HFFc6 (cell line): ENCODE results near the gene CAPN14. TPM values are rescaled to one million over a fixed set of nuclear protein-coding genes. Genes with fewer than 3 reads are reported as not detected.

Experiments used
- DNase-seq: peaks from one replicate; pipeline ENCODE4 v3.0.0-alpha.2; 2018
- H3K27ac Mint-ChIP-seq: 2 replicates; pipeline ENCODE4 v1.8.0; 2020; ENCODE audit warnings: mild to moderate bottlenecking, mixed read lengths
- H3K27me3 Mint-ChIP-seq: 2 replicates; pipeline ENCODE4 v1.8.0; 2021; ENCODE audit warnings: mild to moderate bottlenecking, moderate library complexity, mixed read lengths; ENCODE audit not compliant: insufficient read depth
- H3K36me3 Mint-ChIP-seq: 2 replicates; pipeline ENCODE4 v1.8.0; 2021; ENCODE audit warnings: low read depth, mixed read lengths
- H3K4me1 Mint-ChIP-seq: 2 replicates; pipeline ENCODE4 v1.8.0; 2020; ENCODE audit warnings: low read depth, mixed read lengths
- H3K4me3 Mint-ChIP-seq: 2 replicates; pipeline ENCODE4 v1.8.0; 2020; ENCODE audit warnings: mild to moderate bottlenecking, moderate library complexity, mixed read lengths
- H3K9me3 Mint-ChIP-seq: 2 replicates; pipeline ENCODE4 v1.8.0; 2020; ENCODE audit warnings: mild to moderate bottlenecking, mixed read lengths
- total RNA-seq, 6 experiments: library from RNA; stranded (reverse); fragmentation: NEBNext Ultra II Directional; extraction: Animal tissue kit (Norgen Biotek cat#: 25700); gene quantifications; 2 replicates in 1 of 6; 3 replicates in 5 of 6; pipeline ENCODE4 v1.2.3, GENCODE V29; 2021
- TF ChIP-seq, protein P1 (sequence below): fragments of 200-600 bp; sonication (generic); IDR thresholded peaks from 2 replicates; pipeline ENCODE4 v1.5.0; 2021; ENCODE audit warnings: antibody characterized with exemption, mild to moderate bottlenecking

CAPN14 gene
- total RNA-seq, 6 experiments from 2014 or later = 0.06 to 0.14 (median 0.07) TPM

GRCh38 chr2:31253356-31254131 lies 36.2 kb upstream of the CAPN14 start:
- Mint-ChIP-seq H3K4me1 (peaks cover 17% of the 10 kb centered on the region), H3K9me3 (no peaks in the 10 kb centered on the region), H3K27me3 (peaks cover 2% of the 10 kb centered on the region), H3K36me3 (peaks cover 25% of the 10 kb centered on the region), H3K4me3 (no peak overlapping the region), H3K27ac (no peak overlapping the region)
- no peak for DNase-seq
- TF ChIP-seq, protein P1, sequence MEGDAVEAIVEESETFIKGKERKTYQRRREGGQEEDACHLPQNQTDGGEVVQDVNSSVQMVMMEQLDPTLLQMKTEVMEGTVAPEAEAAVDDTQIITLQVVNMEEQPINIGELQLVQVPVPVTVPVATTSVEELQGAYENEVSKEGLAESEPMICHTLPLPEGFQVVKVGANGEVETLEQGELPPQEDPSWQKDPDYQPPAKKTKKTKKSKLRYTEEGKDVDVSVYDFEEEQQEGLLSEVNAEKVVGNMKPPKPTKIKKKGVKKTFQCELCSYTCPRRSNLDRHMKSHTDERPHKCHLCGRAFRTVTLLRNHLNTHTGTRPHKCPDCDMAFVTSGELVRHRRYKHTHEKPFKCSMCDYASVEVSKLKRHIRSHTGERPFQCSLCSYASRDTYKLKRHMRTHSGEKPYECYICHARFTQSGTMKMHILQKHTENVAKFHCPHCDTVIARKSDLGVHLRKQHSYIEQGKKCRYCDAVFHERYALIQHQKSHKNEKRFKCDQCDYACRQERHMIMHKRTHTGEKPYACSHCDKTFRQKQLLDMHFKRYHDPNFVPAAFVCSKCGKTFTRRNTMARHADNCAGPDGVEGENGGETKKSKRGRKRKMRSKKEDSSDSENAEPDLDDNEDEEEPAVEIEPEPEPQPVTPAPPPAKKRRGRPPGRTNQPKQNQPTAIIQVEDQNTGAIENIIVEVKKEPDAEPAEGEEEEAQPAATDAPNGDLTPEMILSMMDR = no peak; the same call in 1 of the 2 replicates

DNA sequence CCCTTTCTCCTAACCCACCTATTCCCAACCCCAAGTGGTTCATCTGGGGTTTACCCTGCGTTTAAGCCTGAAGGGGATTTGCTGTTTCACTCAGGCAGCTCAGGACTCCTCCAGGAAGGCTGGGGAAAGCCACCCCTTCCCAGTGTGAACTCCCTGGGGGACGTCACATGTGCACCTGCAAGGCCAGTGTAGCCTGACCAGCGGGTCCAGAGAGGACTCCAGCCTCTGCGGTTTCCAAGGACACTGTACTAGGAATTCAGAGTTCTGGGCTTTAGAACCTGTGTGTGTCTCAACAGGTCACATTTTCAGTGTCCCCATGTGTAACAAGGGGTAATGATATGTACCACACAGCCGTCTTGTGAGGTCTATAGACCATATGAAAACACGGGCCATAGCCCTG lies 34.5 kb upstream of the CAPN14 start:
- peaks cover 23% of the 10 kb centered on the region for H3K36me3 Mint-ChIP-seq
- H3K27ac Mint-ChIP-seq = no peak overlapping the region
- DNase-seq = no peak
- H3K4me3 Mint-ChIP-seq = no peak overlapping the region
- peaks cover 2% of the 10 kb centered on the region for H3K27me3 Mint-ChIP-seq
- TF ChIP-seq, protein P1 = no peak
- peaks cover 31% of the 10 kb centered on the region for H3K4me1 Mint-ChIP-seq
- H3K9me3 Mint-ChIP-seq = no peaks in the 10 kb centered on the region

GRCh38 chr2:31251018-31251417 lies 33.7 kb upstream of the CAPN14 start:
- H3K4me3 Mint-ChIP-seq = no peak overlapping the region
- TF ChIP-seq, protein P1 = no peak

DNA sequence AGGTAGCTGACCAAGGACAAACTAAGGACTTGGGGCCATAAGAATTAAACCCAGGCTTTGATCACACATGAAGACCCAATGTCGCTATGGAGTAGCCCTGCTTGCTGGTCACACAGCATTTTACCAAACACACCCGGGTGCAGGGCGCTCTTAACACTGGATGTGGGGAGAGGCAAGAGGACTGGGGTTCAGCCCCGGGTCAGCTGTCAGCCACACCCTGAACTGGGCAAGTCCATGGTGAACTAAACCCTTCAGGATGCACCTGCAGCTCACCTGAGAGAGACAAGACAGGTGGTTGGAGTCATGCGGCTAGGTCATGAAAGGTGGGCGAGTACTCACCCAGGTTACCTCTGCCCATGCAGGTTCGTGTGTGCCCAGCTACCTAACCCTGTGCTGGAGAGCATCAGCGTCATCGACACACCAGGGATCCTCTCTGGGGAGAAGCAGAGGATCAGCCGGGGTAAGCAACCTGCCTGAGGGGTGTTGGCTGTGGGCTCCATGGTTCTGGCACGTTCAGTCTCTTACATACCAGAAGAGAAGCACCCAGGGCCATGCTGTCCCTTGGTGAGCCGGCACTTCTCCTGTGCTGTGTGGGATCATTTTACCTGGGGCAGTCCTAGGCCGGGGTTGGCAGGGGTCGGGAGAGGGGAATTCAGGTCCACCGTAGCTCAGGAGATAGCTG lies 31.8 kb upstream of the CAPN14 start:
- Mint-ChIP-seq H3K27me3 (peaks cover 2% of the 10 kb centered on the region; the same call in 1 of the 2 replicates), H3K4me3 (no peak overlapping the region), H3K9me3 (no peaks in the 10 kb centered on the region), H3K27ac (no peak overlapping the region), H3K4me1 (peaks cover 28% of the 10 kb centered on the region), H3K36me3 (peaks cover 32% of the 10 kb centered on the region)
- TF ChIP-seq, protein P1 = no peak
- DNase-seq = no peak

More at GRCh38 chr2:31251018-31251417, 33.7 kb upstream of the CAPN14 start:
- Mint-ChIP-seq H3K27ac (no peak overlapping the region), H3K9me3 (no peaks in the 10 kb centered on the region), H3K36me3 (peaks cover 26% of the 10 kb centered on the region), H3K27me3 (peaks cover 2% of the 10 kb centered on the region; the same call in 1 of the 2 replicates), H3K4me1 (peaks cover 33% of the 10 kb centered on the region)
- DNase-seq = no peak

DNA sequence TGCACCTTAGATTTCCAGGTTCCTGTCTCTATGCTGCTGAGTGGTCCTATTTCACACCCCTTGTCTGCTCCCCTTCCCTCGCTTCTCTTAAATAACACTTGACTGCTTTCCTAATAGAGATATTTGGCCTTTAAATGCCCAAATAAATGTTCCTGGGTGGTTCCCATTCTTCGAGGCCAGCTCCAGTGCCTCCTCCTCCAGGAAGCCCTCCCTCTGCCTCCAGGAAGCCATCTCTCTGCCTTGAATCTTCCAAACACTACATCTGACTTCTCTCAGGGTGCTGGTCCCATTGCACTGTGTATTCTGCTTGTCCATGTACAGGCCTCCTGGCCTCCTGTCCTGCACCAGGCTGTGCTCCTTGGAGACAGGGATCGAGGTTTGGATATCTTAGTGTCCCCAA lies 30.8 kb upstream of the CAPN14 start:
- H3K36me3 Mint-ChIP-seq = peaks cover 35% of the 10 kb centered on the region
- H3K4me1 Mint-ChIP-seq = peaks cover 28% of the 10 kb centered on the region
- TF ChIP-seq, protein P1 = no peak
- H3K27me3 Mint-ChIP-seq = peaks cover 2% of the 10 kb centered on the region; the same call in 1 of the 2 replicates
- H3K9me3 Mint-ChIP-seq = no peaks in the 10 kb centered on the region
- no peak for DNase-seq
- H3K27ac Mint-ChIP-seq = no peak overlapping the region; the same call in 1 of the 2 replicates
- no peak overlapping the region; the same call in 1 of the 2 replicates for H3K4me3 Mint-ChIP-seq
